ENCODE data around the gene SLC44A3.

DNA sequence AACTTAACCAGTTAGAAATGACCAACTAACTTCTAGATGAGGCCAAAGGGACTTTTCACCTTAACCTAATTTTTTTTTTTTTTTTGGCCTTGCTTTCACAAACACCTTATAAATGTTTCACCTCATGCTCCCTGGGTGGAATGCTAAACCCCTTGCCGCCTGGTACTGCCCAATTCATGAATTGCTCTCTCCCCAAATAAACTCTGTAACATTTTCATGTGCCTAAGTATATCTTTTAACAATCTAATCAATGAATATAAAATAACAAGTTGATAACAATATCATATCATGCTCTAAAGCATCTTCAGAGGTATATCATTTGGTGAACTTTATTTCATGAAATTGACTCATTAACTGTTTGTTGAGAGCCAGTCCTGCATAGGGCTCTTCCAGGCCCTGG lies 117.7 kb downstream of the SLC44A3 start:
- TF ChIP-seq, protein P1, sequence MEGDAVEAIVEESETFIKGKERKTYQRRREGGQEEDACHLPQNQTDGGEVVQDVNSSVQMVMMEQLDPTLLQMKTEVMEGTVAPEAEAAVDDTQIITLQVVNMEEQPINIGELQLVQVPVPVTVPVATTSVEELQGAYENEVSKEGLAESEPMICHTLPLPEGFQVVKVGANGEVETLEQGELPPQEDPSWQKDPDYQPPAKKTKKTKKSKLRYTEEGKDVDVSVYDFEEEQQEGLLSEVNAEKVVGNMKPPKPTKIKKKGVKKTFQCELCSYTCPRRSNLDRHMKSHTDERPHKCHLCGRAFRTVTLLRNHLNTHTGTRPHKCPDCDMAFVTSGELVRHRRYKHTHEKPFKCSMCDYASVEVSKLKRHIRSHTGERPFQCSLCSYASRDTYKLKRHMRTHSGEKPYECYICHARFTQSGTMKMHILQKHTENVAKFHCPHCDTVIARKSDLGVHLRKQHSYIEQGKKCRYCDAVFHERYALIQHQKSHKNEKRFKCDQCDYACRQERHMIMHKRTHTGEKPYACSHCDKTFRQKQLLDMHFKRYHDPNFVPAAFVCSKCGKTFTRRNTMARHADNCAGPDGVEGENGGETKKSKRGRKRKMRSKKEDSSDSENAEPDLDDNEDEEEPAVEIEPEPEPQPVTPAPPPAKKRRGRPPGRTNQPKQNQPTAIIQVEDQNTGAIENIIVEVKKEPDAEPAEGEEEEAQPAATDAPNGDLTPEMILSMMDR (IDR thresholded peaks at IDR 0.05): no peak
- TF ChIP-seq POLR2A (IDR thresholded peaks at IDR 0.05): no peak
